ENCODE measurements around the gene TUNAR. TPM values are rescaled to one million over a fixed set of nuclear protein-coding genes. Genes with fewer than 3 reads are reported as not detected.

TUNAR gene
- total RNA-seq, 4 donors from 2014 or later: not detected

DNA sequence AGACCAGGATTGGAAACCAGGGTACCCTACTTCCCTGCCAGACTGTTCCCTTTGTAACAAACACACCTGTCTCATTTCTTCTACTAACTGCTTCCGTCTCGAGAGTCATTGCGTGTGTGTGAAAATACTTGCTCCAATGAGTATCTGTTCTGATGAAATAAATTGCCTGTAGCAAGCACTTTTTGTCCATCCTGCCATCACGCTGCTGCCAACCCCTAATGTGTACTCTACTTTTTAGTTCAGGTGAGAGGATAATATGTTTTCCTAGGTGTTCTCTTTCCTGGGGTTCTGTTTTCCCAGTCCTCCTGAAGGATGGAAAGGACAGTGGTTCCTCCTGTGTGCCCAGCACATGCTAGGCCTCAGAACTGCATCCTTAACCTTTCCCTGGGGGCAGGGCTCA, 1.0 kb downstream of the TUNAR start:
- Histone ChIP-seq H3K27me3 (peaks cover 0 to 45% of the 10 kb centered on the region in 2 donors), H3K4me3 (no peak overlapping the region), H3K27ac (no peak overlapping the region), H3K36me3 (no peaks in the 10 kb centered on the region), H3K9me3 (no peaks in the 10 kb centered on the region), H3K4me1 (peaks cover 0 to 17% (median 2%) of the 10 kb centered on the region in 4 donors)
- 87 to 88% methylated on average over 4 of the region's 4 CpGs for WGBS, 2 donors
- no peak for TF ChIP-seq POLR2A (IDR thresholded peaks at IDR 0.05)
- no peak for TF ChIP-seq EP300 (IDR thresholded peaks at IDR 0.05)
- TF ChIP-seq, protein P1, sequence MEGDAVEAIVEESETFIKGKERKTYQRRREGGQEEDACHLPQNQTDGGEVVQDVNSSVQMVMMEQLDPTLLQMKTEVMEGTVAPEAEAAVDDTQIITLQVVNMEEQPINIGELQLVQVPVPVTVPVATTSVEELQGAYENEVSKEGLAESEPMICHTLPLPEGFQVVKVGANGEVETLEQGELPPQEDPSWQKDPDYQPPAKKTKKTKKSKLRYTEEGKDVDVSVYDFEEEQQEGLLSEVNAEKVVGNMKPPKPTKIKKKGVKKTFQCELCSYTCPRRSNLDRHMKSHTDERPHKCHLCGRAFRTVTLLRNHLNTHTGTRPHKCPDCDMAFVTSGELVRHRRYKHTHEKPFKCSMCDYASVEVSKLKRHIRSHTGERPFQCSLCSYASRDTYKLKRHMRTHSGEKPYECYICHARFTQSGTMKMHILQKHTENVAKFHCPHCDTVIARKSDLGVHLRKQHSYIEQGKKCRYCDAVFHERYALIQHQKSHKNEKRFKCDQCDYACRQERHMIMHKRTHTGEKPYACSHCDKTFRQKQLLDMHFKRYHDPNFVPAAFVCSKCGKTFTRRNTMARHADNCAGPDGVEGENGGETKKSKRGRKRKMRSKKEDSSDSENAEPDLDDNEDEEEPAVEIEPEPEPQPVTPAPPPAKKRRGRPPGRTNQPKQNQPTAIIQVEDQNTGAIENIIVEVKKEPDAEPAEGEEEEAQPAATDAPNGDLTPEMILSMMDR (IDR thresholded peaks at IDR 0.05): no peak
- no peak for DNase-seq (ENCODE audit: low spot score in 2 of 2)

DNA sequence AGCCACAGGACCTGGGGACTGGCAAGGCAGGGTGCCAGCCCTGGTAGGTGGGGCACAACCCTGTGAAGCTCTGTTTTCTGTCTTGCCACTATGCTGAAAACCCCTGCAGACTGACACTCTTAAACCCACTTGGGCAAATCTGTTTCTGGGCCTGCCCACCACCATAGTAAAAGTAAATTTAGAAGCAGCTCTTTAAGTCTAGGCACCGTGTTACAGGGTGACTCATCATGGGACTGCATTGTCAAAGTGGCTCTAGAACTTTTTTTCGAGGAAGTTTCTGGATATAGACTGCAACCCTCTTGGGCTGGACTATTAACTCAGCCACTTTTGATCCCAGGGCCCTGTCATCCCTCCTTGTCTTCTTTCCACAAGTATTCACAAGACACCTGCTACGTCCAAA, 7.7 kb downstream of the TUNAR start:
- Histone ChIP-seq H3K4me3 (no peak overlapping the region), H3K9me3 (no peaks in the 10 kb centered on the region), H3K27me3 (no peaks in the 10 kb centered on the region), H3K4me1 (peaks cover 0 to 9% (median 0%) of the 10 kb centered on the region in 4 donors), H3K27ac (no peak overlapping the region), H3K36me3 (no peaks in the 10 kb centered on the region)
- TF ChIP-seq EP300 (IDR thresholded peaks at IDR 0.05): no peak
- no peak for TF ChIP-seq POLR2A (IDR thresholded peaks at IDR 0.05)
- TF ChIP-seq, protein P1 (IDR thresholded peaks at IDR 0.05): no peak
- DNase-seq (ENCODE audit: low spot score in 2 of 2): no peak
- 60% methylated on average over 3 of the region's 3 CpGs for WGBS, 2 donors

DNA sequence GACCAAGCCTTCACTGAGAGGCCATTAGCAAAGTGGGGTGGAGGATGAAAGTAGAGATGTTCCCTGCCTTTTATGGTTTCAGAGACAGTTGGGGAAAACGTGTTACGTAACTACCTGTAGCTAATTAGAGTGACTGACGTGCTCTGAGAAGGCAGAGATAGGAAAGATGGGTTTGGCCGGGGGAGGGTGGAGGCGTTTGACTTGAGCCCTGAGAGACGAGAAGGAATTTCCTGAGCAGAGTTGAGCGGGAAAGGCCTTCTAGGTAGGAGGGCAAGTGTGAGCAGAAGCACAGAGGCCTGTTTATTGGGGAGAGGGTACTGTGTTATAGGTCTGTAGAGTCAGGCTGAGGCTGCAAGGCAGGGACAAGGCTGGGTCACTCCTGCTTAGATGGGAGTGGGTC, 8.6 kb downstream of the TUNAR start:
- Histone ChIP-seq H3K4me3 (no peak overlapping the region), H3K27ac (no peak overlapping the region), H3K9me3 (no peaks in the 10 kb centered on the region), H3K36me3 (no peaks in the 10 kb centered on the region), H3K4me1 (peaks cover 0 to 9% (median 0%) of the 10 kb centered on the region in 4 donors), H3K27me3 (no peaks in the 10 kb centered on the region)
- WGBS, 2 donors: 59 to 62% methylated on average over 7 of the region's 7 CpGs
- no peak for DNase-seq (ENCODE audit: low spot score in 2 of 2)
- TF ChIP-seq EP300 (IDR thresholded peaks at IDR 0.05): no peak
- TF ChIP-seq, protein P1 (IDR thresholded peaks at IDR 0.05): no peak
- no peak for TF ChIP-seq POLR2A (IDR thresholded peaks at IDR 0.05)

DNA sequence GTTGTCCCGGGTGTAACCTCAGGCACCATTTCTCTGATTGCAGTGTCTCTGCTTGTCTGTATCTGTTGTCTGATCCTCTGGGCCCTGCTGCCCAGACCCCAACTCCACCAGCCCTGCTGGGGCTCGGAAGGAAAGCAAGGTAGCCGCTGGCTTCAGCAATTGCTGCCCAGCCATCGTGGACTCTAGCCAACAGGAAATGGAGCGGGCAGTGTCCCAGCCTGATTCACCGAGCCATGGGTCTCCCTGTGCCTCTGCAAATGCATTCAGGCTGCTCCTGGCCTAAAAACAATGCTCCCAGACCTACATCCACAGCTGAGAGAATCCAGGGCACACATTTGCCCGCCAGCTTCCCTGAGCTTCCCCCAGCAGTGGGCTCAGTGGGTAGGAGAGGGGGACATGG, 9.2 kb downstream of the TUNAR start:
- H3K27ac ChIP-seq: no peak overlapping the region
- H3K36me3 ChIP-seq: no peaks in the 10 kb centered on the region
- TF ChIP-seq POLR2A (IDR thresholded peaks at IDR 0.05) (no peak), EP300 (IDR thresholded peaks at IDR 0.05) (no peak)
- TF ChIP-seq, protein P1 (IDR thresholded peaks at IDR 0.05): no peak
- no peaks in the 10 kb centered on the region for H3K9me3 ChIP-seq
- WGBS, 2 donors: 34 to 39% methylated on average over 7 of the region's 7 CpGs
- H3K4me1 ChIP-seq: peaks cover 0 to 9% (median 0%) of the 10 kb centered on the region in 4 donors
- DNase-seq (ENCODE audit: low spot score in 2 of 2): no peak
- H3K27me3 ChIP-seq: no peaks in the 10 kb centered on the region
- no peak overlapping the region for H3K4me3 ChIP-seq

DNA sequence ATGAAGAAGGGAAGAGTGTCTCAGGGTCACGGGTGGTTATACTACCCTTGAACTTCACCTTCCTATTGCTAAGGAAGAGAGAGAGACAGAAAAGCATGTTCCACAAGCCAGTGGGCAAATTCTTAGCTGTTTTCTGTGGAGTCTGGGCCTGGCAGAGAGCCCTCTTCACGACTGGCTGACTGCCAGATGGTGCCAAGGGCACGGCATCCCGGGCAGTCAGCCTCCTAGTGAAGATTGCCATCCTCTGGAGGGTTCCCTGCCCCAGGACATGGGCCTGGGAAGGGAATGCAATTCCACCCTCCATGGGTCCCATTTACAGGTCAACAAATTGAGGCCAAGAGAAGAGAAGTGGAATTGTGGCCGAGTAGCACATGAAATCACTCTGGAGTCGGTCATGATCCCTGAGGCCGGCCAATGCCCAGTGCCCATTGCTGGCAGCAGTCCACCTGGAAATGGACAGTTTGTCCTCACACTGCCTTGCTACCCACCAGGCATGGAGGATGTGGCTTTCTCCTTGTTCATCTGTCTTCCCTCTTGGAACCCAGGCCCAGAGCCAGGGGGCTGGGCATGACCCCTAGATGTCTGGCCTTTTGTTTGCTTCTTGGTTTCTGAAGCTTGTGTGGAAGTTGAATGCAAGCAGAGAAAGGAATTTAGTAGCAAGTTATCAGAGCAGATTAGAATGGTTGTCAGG, 9.9 kb downstream of the TUNAR start:
- Histone ChIP-seq H3K4me3 (no peak overlapping the region), H3K9me3 (no peaks in the 10 kb centered on the region), H3K27me3 (no peaks in the 10 kb centered on the region), H3K4me1 (peaks cover 0 to 9% (median 0%) of the 10 kb centered on the region in 4 donors), H3K27ac (no peak overlapping the region), H3K36me3 (no peaks in the 10 kb centered on the region)
- 43 to 58% methylated on average over 7 of the region's 7 CpGs for WGBS, 2 donors
- TF ChIP-seq POLR2A (IDR thresholded peaks at IDR 0.05) (no peak), EP300 (IDR thresholded peaks at IDR 0.05) (no peak)
- TF ChIP-seq, protein P1 (IDR thresholded peaks at IDR 0.05): no peak
- no peak for DNase-seq (ENCODE audit: low spot score in 2 of 2)

All from tibial nerve (tissue), 4 donors.